ENCODE data around the gene BTG4.

BTG4 gene

GRCh38 chr11:111445586-111445985 lies 66.6 kb downstream of the BTG4 start:
- no peak overlapping the region for H3K4me3 ChIP-seq (ENCODE audit: low read depth, low read length)
- DNase-seq (ENCODE audit: low read depth, low spot score): no peak
- TF ChIP-seq CTCF (IDR thresholded peaks at IDR 0.05; ENCODE audit: low read depth, low read length): no peak
- in situ Hi-C loops (cut with HindIII; ENCODE audit: low sequenced_read_pairs): no loop called here
